ENCODE data around the gene ATP2B2. TPM values are rescaled to one million over a fixed set of nuclear protein-coding genes. Genes with fewer than 3 reads are reported as not detected.

The ATP2B2 gene
- total and polyA plus RNA-seq, 2 of the 8 experiments (the other 6 are each of a cell fraction or from before 2014, with no cell fraction given), result 0.14 to 1.2 TPM

- TF ChIP-seq RBBP5 (IDR thresholded peaks at IDR 0.05; ENCODE audit: borderline replicate concordance, low read depth, low read length) (no peak), CBX8 (IDR thresholded peaks at IDR 0.05; ENCODE audit: borderline replicate concordance, low read depth, low read length) (no peak), E2F6 (IDR thresholded peaks at IDR 0.05) (no peak), SUZ12 (IDR thresholded peaks at IDR 0.05; ENCODE audit: low read length) (no peak), TBP (IDR thresholded peaks at IDR 0.05; ENCODE audit: low read depth, low read length) (no peak), RNF2 (IDR thresholded peaks at IDR 0.05; ENCODE audit: borderline replicate concordance, low read depth, low read length, missing control alignments, poor library complexity, severe bottlenecking) (no peak)
These were observed 104.5 kb downstream of the ATP2B2 start (continued) for GRCh38 chr3:10400749-10401495.

All from H1 (cell line).